Osteoblast (primary cell): ENCODE results near the gene CFAP161. TPM values are rescaled to one million over a fixed set of nuclear protein-coding genes. Genes with fewer than 3 reads are reported as not detected.

ENCODE experiments used
- DNase-seq: peaks from one replicate; pipeline ENCODE4 v3.0.0; 2011; ENCODE audit warnings: low spot score, mixed read lengths; ENCODE audit not compliant: insufficient read length; ENCODE audit errors: missing footprints
- H2AFZ ChIP-seq: 2 replicates; pipeline ENCODE4 v1.6.0; 2011; ENCODE audit warnings: mild to moderate bottlenecking, low read length
- H3K27ac ChIP-seq: 2 replicates; pipeline ENCODE4 v1.5.1; 2011; ENCODE audit warnings: mild to moderate bottlenecking, low read depth, low read length, moderate library complexity
- H3K27me3 ChIP-seq: 2 replicates; pipeline ENCODE4 v1.6.0; 2012; ENCODE audit warnings: mild to moderate bottlenecking, control low read depth, inconsistent platforms, low read length, moderate library complexity; ENCODE audit not compliant: insufficient read depth
- H3K36me3 ChIP-seq: 2 replicates; pipeline ENCODE4 v1.5.1; 2011; ENCODE audit warnings: mild to moderate bottlenecking, low read length, control low read depth, moderate library complexity; ENCODE audit not compliant: insufficient read depth
- H3K4me1 ChIP-seq: 2 replicates; pipeline ENCODE4 v1.5.1; 2011; ENCODE audit warnings: mild to moderate bottlenecking, low read length, control low read depth, moderate library complexity; ENCODE audit not compliant: insufficient read depth
- H3K4me2 ChIP-seq: 2 replicates; pipeline ENCODE4 v1.6.0; 2011; ENCODE audit warnings: mild to moderate bottlenecking, low read length; ENCODE audit not compliant: insufficient read depth
- H3K4me3 ChIP-seq: fragments of 200-600 bp; sonication (generic); 3 replicates; pipeline ENCODE4 v1.5.1; 2012; ENCODE audit warnings: mild to moderate bottlenecking, low read length, inconsistent platforms; ENCODE audit not compliant: insufficient read depth
- H3K79me2 ChIP-seq: 2 replicates; pipeline ENCODE4 v1.6.0; 2012; ENCODE audit warnings: mild to moderate bottlenecking, low read length, control low read depth, inconsistent platforms; ENCODE audit not compliant: insufficient read depth
- H3K9me3 ChIP-seq: 2 replicates; pipeline ENCODE4 v1.5.1; 2011; ENCODE audit warnings: low read depth, low read length, control low read depth
- H4K20me1 ChIP-seq: 2 replicates; pipeline ENCODE4 v1.6.0; 2012; ENCODE audit warnings: mild to moderate bottlenecking, low read length, control low read depth; ENCODE audit not compliant: insufficient read depth
- CTCF ChIP-seq: IDR thresholded peaks from 2 replicates; pipeline ENCODE4 v1.5.1; 2011; ENCODE audit warnings: mild to moderate bottlenecking, low read depth, low read length, moderate library complexity; ENCODE audit errors: extremely low read depth
- total RNA-seq: library from RNA; depleted of rRNA; stranded (reverse); fragments of >200 nt; gene quantifications from 2 replicates; pipeline ENCODE4 v1.2.3, GENCODE V29; 2012

CFAP161 gene
- total RNA-seq, 1 donor, result under 0.01 TPM

- Histone ChIP-seq H3K4me2 (peak overlapping the region; percentile 38), H4K20me1 (no peaks in the 10 kb centered on the region), H2AFZ (peak overlapping the region; percentile 26), H3K36me3 (no peaks in the 10 kb centered on the region), H3K79me2 (no peaks in the 10 kb centered on the region), H3K27me3 (no peaks in the 10 kb centered on the region), H3K4me3 (peak overlapping the region; percentile 8), H3K27ac (peak overlapping the region; percentile 79), H3K4me1 (peaks cover 18% of the 10 kb centered on the region), H3K9me3 (no peaks in the 10 kb centered on the region)
- peak; percentile 87 for DNase-seq
- TF ChIP-seq CTCF, result no peak
Observed at GRCh38 chr15:81189583-81190283, 55.7 kb downstream of the CFAP161 start.

GRCh38 chr15:81190922-81191507 lies 56.9 kb downstream of the CFAP161 start:
- no peak for TF ChIP-seq CTCF
- Histone ChIP-seq H3K4me3 (no peak overlapping the region), H4K20me1 (no peaks in the 10 kb centered on the region), H3K27me3 (no peaks in the 10 kb centered on the region), H3K27ac (peak overlapping the region; percentile 79), H3K79me2 (no peaks in the 10 kb centered on the region), H3K36me3 (no peaks in the 10 kb centered on the region), H3K4me1 (peaks cover 23% of the 10 kb centered on the region), H3K4me2 (no peak overlapping the region), H2AFZ (peak overlapping the region; percentile 26), H3K9me3 (no peaks in the 10 kb centered on the region)
- no peak for DNase-seq

GRCh38 chr15:81191701-81192100 lies 57.6 kb downstream of the CFAP161 start:
- Histone ChIP-seq H3K36me3 (no peaks in the 10 kb centered on the region), H3K9me3 (no peaks in the 10 kb centered on the region), H4K20me1 (no peaks in the 10 kb centered on the region), H3K27ac (no peak overlapping the region), H3K4me3 (no peak overlapping the region), H2AFZ (no peak overlapping the region), H3K4me2 (no peak overlapping the region), H3K27me3 (no peaks in the 10 kb centered on the region), H3K4me1 (peaks cover 23% of the 10 kb centered on the region), H3K79me2 (no peaks in the 10 kb centered on the region)
- DNase-seq, result no peak
- TF ChIP-seq CTCF, result no peak

- H3K4me3 ChIP-seq, result no peak overlapping the region
- H3K27ac ChIP-seq, result no peak overlapping the region
- no peaks in the 10 kb centered on the region for H3K79me2 ChIP-seq
- DNase-seq, result no peak
- peaks cover 5% of the 10 kb centered on the region for H3K27me3 ChIP-seq
- no peaks in the 10 kb centered on the region for H3K36me3 ChIP-seq
- no peak for TF ChIP-seq CTCF
- H3K4me2 ChIP-seq, result no peak overlapping the region
- no peaks in the 10 kb centered on the region for H3K9me3 ChIP-seq
- H3K4me1 ChIP-seq, result peaks cover 17% of the 10 kb centered on the region
- no peaks in the 10 kb centered on the region for H4K20me1 ChIP-seq
- no peak overlapping the region for H2AFZ ChIP-seq
Observed at GRCh38 chr15:81194723-81195122, 60.7 kb downstream of the CFAP161 start.
